WTC11 (cell line): ENCODE results near the gene KLHL30.

Experiments
- ESRRA ChIP-seq: sonication (generic); formaldehyde crosslinking; IDR thresholded peaks from 2 replicates; pipeline ENCODE4 v1.8.1; 2022; ENCODE audit warnings: mild to moderate bottlenecking, missing genetic modification reagents, borderline replicate concordance
- NFYB ChIP-seq: sonication (generic); formaldehyde crosslinking; conservative IDR thresholded peaks from 2 replicates; pipeline ENCODE4 v1.8.0; 2022; ENCODE audit warnings: low read depth, missing genetic modification reagents
- TF ChIP-seq, protein P1 (sequence below): sonication (generic); formaldehyde crosslinking; IDR thresholded peaks from 2 replicates; pipeline ENCODE4 v1.8.1; 2023; ENCODE audit warnings: mild to moderate bottlenecking, missing genetic modification reagents, moderate library complexity
- TF ChIP-seq, protein P2 (sequence below): fragments of 250-450 bp; sonication (Bioruptor Pico); IDR thresholded peaks from 2 replicates; pipeline ENCODE4 v1.9.0; 2021; ENCODE audit warnings: mild to moderate bottlenecking
- TF ChIP-seq, protein P3 (sequence below): fragments of 200-600 bp; IDR thresholded peaks from 2 replicates; pipeline ENCODE4 v1.8.0; 2022; ENCODE audit warnings: antibody characterized with exemption

DNA sequence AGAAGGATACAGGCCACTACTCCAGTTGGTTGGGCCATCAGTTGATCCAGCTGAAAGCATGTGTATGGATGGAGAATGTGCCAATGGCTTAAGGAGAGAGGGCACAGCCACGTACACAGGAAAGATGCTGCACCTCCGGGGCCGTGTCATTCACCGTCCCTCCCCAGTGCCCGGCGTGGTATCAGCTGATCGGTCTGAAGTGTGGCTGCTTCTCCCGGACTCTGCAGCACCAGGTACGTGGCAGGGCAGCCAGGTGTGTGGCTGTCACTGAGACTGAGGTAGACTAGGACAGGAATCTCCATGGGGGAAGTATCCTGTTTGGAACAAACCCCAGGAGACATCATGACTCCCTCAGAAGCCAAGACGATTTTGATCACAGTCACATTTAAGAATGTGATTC lies 16.1 kb downstream of the KLHL30 start:
- TF ChIP-seq, protein P1, sequence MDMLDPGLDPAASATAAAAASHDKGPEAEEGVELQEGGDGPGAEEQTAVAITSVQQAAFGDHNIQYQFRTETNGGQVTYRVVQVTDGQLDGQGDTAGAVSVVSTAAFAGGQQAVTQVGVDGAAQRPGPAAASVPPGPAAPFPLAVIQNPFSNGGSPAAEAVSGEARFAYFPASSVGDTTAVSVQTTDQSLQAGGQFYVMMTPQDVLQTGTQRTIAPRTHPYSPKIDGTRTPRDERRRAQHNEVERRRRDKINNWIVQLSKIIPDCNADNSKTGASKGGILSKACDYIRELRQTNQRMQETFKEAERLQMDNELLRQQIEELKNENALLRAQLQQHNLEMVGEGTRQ (CRISPR knock-in tag), result no peak
- TF ChIP-seq ESRRA, result no peak
- TF ChIP-seq, protein P2, sequence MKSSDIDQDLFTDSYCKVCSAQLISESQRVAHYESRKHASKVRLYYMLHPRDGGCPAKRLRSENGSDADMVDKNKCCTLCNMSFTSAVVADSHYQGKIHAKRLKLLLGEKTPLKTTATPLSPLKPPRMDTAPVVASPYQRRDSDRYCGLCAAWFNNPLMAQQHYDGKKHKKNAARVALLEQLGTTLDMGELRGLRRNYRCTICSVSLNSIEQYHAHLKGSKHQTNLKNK (CRISPR knock-in tag), result no peak
- TF ChIP-seq NFYB (CRISPR knock-in tag), result no peak
- TF ChIP-seq, protein P3, sequence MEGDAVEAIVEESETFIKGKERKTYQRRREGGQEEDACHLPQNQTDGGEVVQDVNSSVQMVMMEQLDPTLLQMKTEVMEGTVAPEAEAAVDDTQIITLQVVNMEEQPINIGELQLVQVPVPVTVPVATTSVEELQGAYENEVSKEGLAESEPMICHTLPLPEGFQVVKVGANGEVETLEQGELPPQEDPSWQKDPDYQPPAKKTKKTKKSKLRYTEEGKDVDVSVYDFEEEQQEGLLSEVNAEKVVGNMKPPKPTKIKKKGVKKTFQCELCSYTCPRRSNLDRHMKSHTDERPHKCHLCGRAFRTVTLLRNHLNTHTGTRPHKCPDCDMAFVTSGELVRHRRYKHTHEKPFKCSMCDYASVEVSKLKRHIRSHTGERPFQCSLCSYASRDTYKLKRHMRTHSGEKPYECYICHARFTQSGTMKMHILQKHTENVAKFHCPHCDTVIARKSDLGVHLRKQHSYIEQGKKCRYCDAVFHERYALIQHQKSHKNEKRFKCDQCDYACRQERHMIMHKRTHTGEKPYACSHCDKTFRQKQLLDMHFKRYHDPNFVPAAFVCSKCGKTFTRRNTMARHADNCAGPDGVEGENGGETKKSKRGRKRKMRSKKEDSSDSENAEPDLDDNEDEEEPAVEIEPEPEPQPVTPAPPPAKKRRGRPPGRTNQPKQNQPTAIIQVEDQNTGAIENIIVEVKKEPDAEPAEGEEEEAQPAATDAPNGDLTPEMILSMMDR, result no peak
